ENCODE data around the gene PDE8B.

Gene PDE8B

GRCh38 chr5:77186652-77187370 lies 23.7 kb upstream of the PDE8B start:
- no peak for ATAC-seq
- no peak for DNase-seq

- no peak for ATAC-seq
- no peak for DNase-seq
Measured at GRCh38 chr5:77189421-77189820, 21.1 kb upstream of the PDE8B start.

- ATAC-seq = no peak
- DNase-seq = no peak
Measured at GRCh38 chr5:77192441-77193050, 17.9 kb upstream of the PDE8B start.

- ATAC-seq = no peak
- DNase-seq = no peak
Measured at GRCh38 chr5:77194762-77195161, 15.7 kb upstream of the PDE8B start.

GRCh38 chr5:77197840-77198554 lies 12.5 kb upstream of the PDE8B start:
- ATAC-seq (no peak), DNase-seq (no peak)

GRCh38 chr5:77200663-77201062 lies 9.8 kb upstream of the PDE8B start:
- ATAC-seq = peak; percentile 49

GRCh38 chr5:77202145-77202544 lies 8.3 kb upstream of the PDE8B start:
- ATAC-seq = no peak
- DNase-seq = no peak

More at GRCh38 chr5:77200663-77201062, 9.8 kb upstream of the PDE8B start:
- no peak for DNase-seq

GRCh38 chr5:77204967-77205366 lies 5.5 kb upstream of the PDE8B start:
- DNase-seq (no peak), ATAC-seq (no peak)

GRCh38 chr5:77208507-77209163 lies 1.8 kb upstream of the PDE8B start:
- DNase-seq (no peak), ATAC-seq (no peak)

GRCh38 chr5:77209495-77210090 lies 887 bp upstream of the PDE8B start:
- DNase-seq (no peak), ATAC-seq (no peak)

- ATAC-seq = no peak
- DNase-seq = no peak
Measured at GRCh38 chr5:77210964-77211690, 647 bp downstream of the PDE8B start.

GRCh38 chr5:77211691-77212047 lies 1.2 kb downstream of the PDE8B start:
- ATAC-seq = no peak
- no peak for DNase-seq

GRCh38 chr5:77213601-77214000 lies 3.1 kb downstream of the PDE8B start:
- no peak for ATAC-seq
- no peak for DNase-seq

- ATAC-seq = no peak
- no peak for DNase-seq
Measured at GRCh38 chr5:77214151-77214550, 3.7 kb downstream of the PDE8B start.

- no peak for ATAC-seq
- no peak for DNase-seq
Measured at GRCh38 chr5:77218263-77218662, 7.8 kb downstream of the PDE8B start.

- no peak for DNase-seq
- no peak for ATAC-seq
Measured at GRCh38 chr5:77221115-77221514, 10.6 kb downstream of the PDE8B start.

- ATAC-seq (no peak), DNase-seq (no peak)
Measured at GRCh38 chr5:77222722-77223121, 12.2 kb downstream of the PDE8B start.

- ATAC-seq (no peak), DNase-seq (no peak)
Measured at GRCh38 chr5:77223653-77224052, 13.2 kb downstream of the PDE8B start.

GRCh38 chr5:77224672-77225355 lies 14.3 kb downstream of the PDE8B start:
- DNase-seq = no peak
- ATAC-seq = no peak

GRCh38 chr5:77225531-77225930 lies 15.1 kb downstream of the PDE8B start:
- DNase-seq (no peak), ATAC-seq (no peak)

GRCh38 chr5:77229887-77230286 lies 19.4 kb downstream of the PDE8B start:
- ATAC-seq (no peak), DNase-seq (no peak)

Data from stimulated activated naive CD8-positive, alpha-beta T cell treated with anti-CD3 and anti-CD28 coated beads, Interleukin-15, Interleukin-2, amounts not matched to agents 100 U/mL and 50 U/mL, for 24 hours (primary cell).